GM11168 (cell line): ENCODE results near the gene MYL12A.

Experiments used
- in situ Hi-C: fragments of 300-500 bp; cut with MboI; formaldehyde crosslinking; loops from one replicate; pipeline ENCODE4 v1.12.0; 2022; ENCODE audit warnings: low sequenced_read_pairs; ENCODE audit not compliant: unreplicated experiment

MYL12A gene

DNA sequence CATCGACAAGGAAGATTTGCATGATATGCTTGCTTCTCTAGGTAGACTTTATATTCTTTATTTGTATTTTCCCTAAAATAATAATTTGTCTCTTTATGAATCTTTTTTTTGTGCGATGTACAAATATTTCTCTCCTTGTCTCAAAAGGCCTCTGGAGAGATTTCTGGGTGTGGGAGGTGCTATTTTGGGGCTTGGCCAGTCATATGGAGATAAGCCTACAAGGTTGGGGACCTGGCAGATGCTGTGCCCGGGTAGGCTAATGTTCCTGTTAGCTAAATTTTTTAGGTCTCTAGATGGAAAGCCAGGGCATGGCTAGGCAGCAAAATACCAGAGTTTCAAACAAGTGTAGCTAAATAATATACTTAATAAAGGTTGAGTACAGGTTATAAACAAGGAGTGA lies 25.4 kb downstream of the MYL12A start:
- in situ Hi-C loops = no loop called here

DNA sequence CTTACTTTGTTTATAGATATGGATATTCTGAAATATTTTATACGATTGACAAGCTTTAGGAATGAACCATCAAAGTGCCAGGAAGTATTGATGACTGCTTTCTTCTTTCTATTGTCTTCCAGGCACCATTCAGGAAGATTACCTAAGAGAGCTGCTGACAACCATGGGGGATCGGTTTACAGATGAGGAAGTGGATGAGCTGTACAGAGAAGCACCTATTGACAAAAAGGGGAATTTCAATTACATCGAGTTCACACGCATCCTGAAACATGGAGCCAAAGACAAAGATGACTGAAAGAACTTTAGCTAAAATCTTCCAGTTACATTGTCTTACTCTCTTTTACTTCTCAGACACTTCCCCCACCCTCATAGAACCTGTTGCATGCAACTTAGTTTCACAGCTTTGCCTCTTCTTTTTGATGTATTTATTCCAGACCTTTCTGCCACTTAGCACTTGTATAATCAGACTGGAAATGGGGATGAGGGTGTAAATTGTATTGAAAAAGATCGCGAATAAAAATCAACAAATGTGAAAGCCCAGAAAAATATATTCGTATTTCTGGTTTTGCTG lies 30.1 kb downstream of the MYL12A start:
- in situ Hi-C loops = loop anchor here (25.0 kb wide), 1 partner anchor 185 kb away; the partner anchor contains the start of gene TGIF1

DNA sequence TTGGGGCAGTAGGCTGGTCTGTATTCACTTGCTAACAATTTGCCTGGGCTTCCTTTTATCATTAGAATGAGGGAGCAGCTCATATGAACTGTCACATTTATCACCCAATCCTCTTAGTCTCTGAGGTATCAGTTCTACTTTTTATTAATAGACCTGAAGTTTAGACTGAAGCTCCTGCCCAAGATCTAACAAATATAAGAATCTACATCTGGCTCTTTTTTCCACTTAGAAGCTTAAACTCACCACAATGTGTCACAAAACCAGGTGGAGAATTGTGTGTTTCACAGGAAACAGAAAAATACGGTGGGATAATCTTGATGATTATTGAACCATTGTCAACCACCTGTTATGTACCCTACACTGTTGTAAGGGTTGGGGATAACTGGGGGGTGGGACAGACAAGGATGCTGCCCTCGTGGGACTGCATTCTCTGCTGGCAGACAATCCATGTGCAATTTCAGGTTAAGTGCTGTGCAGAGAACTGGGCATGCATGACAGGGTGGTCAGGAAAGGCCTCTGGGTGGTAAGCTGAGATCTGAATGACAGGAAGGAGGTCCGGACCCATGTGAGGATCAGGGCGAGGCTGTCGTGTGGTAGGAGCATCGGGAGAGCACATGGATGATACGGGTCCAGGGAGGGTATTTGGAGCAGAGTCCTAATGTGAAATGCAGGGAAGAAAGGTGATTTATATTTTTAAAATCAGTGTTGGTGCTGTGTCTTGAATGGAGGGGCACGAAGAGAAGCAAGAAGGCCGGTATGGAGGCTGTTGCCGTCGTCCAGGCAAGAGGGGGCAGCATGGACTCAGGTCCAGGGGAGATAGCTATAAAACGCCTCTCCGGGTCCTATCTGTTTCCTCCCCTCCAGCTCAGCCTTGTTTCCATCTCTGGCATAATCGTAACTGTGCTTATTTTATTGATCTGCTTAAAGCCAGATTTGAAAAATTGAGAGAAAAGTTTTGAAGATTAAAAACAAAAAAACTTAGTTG lies 31.9 kb downstream of the MYL12A start:
- in situ Hi-C loops = loop anchor here (25.0 kb wide), 1 partner anchor 183 kb away; the partner anchor contains the start of gene TGIF1

DNA sequence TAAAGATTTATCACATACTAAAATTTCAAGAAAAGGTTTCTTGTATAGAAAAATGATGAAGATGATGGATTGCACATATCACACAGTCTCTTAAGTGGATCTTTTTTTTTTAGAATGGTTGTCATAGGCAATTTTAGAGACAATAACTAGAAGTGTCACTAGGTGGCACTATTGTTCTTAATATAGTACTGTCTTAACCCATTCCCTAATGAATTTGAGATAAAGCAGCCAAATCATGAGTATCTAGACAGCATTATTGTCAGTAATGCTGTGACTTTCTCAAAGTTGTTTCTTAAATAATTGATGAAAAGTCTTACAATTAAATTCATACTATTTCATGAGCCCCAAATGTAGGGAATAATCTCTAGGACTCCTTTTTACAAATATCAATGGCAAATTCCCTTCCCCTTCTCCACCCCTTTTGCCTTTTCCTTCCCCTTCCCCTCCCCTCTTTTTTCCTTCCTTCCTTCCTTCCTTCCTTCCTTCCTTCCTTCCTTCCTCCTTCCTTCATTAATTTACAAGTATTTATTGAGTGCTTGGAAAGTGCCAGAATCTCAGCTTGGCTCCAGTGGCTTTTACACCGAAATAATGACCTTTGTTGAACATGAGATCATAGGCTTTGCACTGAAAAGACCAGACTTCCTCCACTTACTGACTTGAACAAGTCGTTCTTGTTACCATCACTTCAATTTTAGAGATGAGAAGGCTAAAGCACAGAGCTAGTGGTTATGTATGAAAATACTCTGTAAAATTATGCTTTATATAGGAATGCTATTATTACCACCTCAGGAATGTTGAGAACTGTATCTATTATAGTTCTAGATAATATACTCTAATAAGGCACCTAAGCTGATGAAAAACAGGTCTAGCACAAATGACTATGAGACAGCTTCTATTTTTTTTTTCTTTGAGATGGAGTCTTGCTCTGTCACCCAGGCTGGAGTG lies 34.1 kb downstream of the MYL12A start:
- in situ Hi-C loops = loop anchor here (25.0 kb wide), 1 partner anchor 181 kb away; the partner anchor contains the start of gene TGIF1

DNA sequence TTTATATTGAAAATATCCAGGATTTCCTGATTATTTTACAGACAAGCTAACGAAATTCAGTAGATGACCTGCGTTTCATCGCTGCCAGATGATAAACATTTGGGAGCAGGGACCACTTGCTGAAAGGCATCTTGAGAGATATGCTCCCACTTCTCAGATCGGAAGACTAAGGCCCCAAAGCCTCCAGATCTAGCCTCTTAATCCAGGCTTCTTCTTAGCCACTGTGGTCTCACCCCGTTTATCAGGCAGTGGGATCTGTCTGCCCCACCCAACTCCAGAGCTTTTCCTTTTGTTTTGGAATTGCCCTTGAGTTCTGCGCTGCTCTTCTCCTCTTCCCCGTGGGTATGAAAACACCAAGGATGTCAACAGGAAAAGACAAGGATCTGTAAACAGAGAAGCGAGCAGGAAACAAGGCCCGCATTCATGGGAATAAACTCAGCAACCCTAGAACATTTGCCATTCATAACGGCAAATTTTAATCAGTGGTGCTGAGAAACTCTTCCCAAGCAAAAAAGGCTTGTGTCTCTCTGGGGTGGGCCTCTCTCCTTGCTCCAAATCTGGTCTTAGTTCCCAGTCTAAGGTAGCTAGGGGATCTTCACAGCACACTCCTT lies 35.8 kb downstream of the MYL12A start:
- in situ Hi-C loops = loop anchor here (25.0 kb wide), 1 partner anchor 179 kb away; the partner anchor contains the start of gene TGIF1

DNA sequence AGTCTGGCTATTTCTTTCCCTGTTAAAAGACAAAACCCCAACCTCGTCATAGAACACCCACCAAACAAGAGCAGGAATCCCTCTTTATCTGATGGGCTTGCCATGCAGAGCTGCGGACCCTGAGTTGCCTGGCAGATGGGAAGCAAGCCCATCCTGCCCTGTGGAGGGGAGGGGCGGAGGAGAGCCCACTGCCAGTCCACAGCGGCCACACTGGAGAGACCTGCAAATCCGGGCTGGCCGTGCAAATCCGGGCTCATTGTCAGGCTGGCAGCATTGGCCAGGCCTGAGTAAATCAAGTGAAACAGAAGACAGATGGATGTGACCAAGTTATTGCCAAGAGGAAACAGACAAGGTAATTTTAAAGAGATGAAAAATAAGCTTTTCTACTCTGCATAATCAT lies 36.3 kb downstream of the MYL12A start:
- in situ Hi-C loops = loop anchor here (25.0 kb wide), 1 partner anchor 178 kb away; the partner anchor contains the start of gene TGIF1

DNA sequence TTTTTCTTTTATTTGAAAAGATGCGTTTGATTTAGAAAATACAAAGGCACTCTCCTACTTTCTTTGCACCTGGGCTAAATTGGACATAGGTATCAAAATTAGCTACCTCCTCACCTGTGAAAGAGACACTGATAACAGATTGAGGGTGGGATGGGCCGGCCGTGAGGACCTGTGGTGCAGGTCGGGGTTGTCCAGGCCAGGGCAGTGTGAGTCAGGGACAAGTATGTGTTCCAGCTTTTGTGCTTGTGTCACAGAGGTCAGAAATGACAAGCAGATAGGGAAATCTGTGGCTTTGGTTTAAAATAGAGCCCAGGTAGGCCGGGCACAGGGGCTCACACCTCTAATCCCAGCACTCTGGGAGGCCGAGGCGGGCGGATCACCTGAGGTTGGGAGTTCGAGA lies 36.9 kb downstream of the MYL12A start:
- in situ Hi-C loops = loop anchor here (25.0 kb wide), 1 partner anchor 178 kb away; the partner anchor contains the start of gene TGIF1

DNA sequence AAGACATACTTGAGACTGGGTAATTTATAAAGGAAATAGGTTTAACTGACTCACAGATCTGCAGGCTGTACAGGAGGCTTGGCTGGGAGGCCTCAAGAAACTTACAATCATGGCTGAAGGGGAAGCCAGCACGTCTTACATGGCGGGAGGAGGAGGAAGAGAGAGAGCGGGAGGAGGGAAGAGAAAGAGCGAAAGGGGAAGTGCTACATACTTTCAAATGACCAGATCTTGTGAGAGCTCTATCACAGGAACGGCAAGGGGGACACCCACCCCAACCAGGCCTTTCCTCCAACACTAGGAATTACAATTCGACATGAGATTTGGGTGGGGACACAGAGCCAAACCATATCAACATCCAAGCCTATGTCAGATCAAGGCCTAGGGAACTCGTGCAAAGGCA lies 38.6 kb downstream of the MYL12A start:
- in situ Hi-C loops = loop anchor here (5.0 to 25.0 kb wide), 2 partner anchors 176 to 381 kb away; partner anchors contain the start of gene TGIF1

DNA sequence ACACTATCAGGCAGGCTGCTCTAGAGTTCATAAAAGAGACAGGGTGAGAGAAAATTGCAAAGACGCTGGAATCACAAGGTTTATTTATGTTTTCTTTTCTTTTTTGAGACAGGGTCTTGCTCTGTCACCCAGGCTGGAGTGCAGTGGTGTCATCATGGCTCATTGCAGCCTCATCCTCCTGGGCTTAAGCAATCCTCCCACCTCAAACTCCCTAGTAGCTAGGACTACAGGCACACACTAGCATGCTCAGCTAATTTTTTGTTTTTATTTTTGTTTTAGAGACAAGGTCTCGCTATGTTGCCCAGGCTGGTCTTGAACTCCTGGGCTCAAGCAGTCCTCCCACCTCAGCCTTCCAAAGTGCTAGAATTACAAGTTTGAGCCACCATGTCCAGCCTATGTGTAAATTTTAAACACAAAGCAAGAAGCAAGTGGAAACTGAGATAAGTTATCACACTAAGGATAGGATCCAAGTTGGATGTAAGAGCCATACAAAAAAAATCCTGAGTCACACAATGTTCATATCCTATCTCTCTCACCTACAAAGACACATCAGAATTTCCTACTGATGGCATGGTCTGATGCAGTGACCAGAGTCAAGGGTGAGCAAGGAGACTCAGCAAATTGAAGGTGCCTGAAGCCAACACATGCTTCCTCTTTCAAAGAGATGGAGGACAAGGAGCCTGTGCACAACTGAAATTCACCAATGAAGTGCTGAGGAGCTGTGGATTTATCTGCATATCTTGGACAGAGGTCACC lies 45.8 kb downstream of the MYL12A start:
- in situ Hi-C loops = loop anchor here (5.0 to 25.0 kb wide), 2 partner anchors 169 to 299 kb away; partner anchors contain the start of gene TGIF1

DNA sequence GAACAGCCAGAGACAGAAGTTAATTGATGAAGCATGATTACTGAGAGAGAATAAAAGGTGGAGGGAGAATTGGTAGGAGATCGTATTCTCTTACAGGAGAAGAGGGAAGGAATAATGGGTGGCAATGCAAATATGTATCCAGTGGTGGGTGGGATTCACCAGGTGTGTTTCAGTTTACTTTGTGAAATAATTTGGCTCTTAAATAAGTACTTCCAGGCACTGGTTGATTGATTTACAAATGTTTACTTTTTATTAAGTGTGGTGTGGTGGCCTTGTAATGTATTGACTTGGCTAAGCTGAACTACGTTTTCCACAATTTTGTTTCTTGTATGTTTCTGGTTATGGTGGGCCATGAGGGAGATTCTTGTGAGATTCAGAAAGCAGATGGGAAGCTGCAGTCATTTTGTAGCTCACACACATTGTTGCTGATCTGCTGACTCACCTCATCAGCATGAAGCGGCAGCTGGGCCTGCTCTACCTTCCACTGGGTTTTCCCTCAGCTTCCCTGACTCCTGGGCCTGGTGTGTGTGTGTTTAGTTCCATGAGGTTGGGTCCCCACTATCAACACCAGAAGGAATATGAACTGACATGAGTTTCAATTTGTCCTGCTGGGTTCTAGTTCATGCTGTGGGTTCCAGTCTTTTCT lies 47.0 kb downstream of the MYL12A start:
- in situ Hi-C loops = loop anchor here (5.0 to 25.0 kb wide), 2 partner anchors 168 to 298 kb away; partner anchors contain the start of gene TGIF1

DNA sequence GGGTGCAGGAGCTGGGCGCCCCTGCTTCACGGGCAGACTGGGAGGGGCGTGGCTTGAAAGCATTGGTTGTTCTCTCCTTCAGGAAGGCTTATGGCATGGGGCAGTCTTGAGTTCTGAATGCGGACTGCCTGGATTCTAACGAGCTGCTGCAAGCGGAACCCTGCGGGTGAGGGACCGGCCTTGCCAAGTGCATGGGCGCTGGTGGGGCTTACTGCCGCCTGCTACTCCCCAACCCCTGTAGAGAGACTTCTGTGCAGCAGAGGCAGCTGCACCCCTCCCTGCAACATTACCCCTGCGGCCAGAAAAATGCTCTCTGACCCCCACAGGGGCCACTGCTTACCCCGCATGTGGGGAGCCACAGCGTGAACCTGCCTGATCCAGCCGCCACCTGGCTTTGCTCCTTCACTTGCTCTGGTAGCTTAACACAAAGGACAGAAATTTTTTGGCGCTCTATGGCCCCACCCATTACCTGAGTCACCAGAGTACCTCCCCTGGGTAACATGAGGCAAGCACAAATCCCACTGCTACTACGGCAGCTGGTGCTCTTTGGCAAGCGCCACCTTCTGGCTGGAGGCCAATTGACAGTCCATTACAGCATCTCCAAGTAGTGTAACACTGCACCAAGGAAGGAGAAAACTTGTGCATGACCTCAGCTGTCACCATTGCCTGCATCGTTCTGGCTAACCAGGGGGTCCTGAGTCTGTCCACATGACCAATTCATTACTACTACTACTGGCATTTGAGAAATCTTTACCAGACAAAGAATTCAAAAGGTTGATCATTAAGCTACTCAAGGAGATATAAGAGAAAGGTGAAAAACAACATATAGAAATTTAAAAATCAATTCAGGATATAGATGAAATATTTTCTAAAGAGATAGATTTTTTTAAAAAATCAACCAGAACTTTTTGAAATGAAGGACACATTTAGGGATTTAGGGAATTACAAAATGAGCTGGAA lies 49.7 kb downstream of the MYL12A start:
- in situ Hi-C loops = loop anchor here (25.0 kb wide), 1 partner anchor 165 kb away; the partner anchor contains the start of gene TGIF1

DNA sequence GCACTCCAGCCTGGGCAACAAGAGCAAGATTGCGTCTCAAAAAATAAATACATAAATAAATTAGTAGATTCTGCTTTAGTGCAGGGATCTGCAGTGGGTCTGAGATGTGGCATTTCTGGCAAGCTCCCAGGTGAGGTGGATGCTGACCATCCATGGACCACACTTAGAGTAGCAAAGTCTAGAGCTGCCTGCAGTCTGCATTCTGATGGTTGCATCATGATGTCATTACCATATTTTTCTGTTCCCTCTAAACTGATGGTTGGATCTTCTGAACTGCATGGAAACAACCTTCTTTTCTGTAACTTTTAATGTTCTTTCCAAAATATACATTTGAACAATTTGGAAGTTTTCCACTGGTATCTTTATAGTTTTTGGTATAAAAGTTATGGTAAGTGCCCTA lies 57.2 kb downstream of the MYL12A start:
- in situ Hi-C loops = no loop called here

DNA sequence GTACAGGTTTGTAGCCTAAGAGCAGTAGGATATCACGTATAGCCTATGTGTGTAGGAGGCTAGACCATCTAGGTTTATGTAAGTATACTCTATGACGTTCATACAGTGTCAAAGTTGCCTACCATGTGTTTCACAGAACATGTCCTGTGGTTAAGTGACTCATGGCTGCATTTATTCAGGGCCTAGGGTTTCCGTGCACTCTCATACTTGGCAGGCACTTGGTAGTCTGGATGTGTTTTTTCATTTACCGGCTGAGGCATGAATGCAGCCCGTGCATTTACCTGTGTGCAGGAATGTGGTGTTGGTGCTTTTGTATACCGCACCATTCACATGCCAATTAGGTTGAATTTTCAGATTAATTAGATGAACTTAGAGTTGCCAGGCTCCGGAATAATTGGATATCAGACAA lies 57.8 kb downstream of the MYL12A start:
- in situ Hi-C loops = no loop called here
